A549 (cell line): Measurements from ENCODE around the gene KCNIP4.

Experiments used
- BHLHE40 ChIP-seq: IDR thresholded peaks from 2 replicates; pipeline ENCODE4 v1.6.1; 2012; ENCODE audit warnings: low read depth, low read length, inconsistent platforms
- CHD4 ChIP-seq: fragments of 200-600 bp; sonication (generic); IDR thresholded peaks from 2 replicates; pipeline ENCODE4 v1.6.1; 2016; ENCODE audit warnings: antibody characterized with exemption, mild to moderate bottlenecking, borderline replicate concordance
- ESRRA ChIP-seq: fragments of 150-350 bp; IDR thresholded peaks from 2 replicates; pipeline ENCODE4 v1.6.1; 2014; ENCODE audit warnings: mild to moderate bottlenecking, low read length, borderline replicate concordance
- TF ChIP-seq, protein P1 (sequence below): fragments of >200 bp; sonication (Bioruptor Twin); formaldehyde crosslinking; IDR thresholded peaks from 3 replicates; pipeline ENCODE4 v1.5.1; 2016

DNA sequence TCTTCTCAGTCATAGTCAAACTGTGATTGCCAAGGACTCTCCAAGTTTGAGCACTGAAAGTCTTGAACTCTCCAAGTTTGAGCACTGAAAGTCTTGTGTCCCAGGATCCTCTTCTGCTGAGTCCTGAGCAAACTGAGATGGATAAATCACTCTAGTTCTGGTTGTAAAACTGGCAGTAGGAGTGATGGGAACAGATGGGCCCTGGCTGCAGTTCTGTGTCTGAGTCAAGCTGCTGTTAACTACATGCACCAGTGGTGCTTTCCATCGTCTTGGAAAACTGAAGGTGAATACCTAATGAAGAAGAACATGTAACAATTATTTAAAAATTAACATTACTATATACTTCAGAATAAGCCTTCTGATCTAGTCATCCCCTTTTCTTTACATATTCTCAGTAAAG, 27.6 kb upstream of the KCNIP4 start:
- TF ChIP-seq, protein P1, sequence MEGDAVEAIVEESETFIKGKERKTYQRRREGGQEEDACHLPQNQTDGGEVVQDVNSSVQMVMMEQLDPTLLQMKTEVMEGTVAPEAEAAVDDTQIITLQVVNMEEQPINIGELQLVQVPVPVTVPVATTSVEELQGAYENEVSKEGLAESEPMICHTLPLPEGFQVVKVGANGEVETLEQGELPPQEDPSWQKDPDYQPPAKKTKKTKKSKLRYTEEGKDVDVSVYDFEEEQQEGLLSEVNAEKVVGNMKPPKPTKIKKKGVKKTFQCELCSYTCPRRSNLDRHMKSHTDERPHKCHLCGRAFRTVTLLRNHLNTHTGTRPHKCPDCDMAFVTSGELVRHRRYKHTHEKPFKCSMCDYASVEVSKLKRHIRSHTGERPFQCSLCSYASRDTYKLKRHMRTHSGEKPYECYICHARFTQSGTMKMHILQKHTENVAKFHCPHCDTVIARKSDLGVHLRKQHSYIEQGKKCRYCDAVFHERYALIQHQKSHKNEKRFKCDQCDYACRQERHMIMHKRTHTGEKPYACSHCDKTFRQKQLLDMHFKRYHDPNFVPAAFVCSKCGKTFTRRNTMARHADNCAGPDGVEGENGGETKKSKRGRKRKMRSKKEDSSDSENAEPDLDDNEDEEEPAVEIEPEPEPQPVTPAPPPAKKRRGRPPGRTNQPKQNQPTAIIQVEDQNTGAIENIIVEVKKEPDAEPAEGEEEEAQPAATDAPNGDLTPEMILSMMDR, result no peak
- TF ChIP-seq BHLHE40, result no peak
- TF ChIP-seq CHD4, result no peak
- TF ChIP-seq ESRRA, result no peak
